ENCODE measurements around the gene NYAP2.

DNA sequence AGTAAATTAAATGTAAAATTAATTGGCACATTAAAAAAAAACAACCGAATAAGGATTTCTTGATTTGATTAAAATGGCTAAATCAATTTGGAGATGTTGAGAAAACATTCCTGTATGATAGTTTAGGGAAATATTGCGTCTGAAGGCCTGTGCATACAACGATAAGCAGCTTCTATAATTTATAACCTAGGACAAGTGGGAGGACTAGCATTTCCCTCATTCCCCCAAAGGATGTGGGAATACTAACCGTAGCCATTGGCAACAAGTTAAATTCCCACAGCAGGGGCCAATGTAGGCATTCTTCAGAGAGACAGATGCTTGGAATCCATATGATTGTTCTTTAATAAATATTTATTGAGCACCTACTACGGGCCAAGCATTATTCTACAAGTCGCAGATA, 134.5 kb downstream of the NYAP2 start:
- TF ChIP-seq EZH2 (IDR thresholded peaks at IDR 0.05; ENCODE audit: borderline replicate concordance, low read length) = no peak
- TF ChIP-seq CTCF (IDR thresholded peaks at IDR 0.05; ENCODE audit: low read length) = no peak
